Caco-2 (cell line): ENCODE measurements around the gene IDUA. TPM values are rescaled to one million over a fixed set of nuclear protein-coding genes. Genes with fewer than 3 reads are reported as not detected.

ENCODE experiments used
- BruUV-seq: library from RNA; stranded (reverse); fragments of 400-500 nt; replicated peaks from 2 replicates; lab custom pipeline; 2021; lab: Mats Ljungman, UMichigan
- CTCF ChIA-PET: fragments of 300-600 bp; sonication (Branson Sonifier 250); formaldehyde crosslinking; loops from one replicate; lab custom pipeline; 2022; ENCODE audit warnings: antibody characterized with exemption; lab: Charles Lee
- POLR2A ChIA-PET: fragments of 300-600 bp; sonication (Branson Sonifier 250); formaldehyde crosslinking; loops from one replicate; lab custom pipeline; 2022; ENCODE audit warnings: antibody characterized with exemption; lab: Charles Lee
- DNase-seq, 2 experiments: peaks; one replicate each; pipeline versions ENCODE4 v3.0.0 to v3.0.0-alpha.2; 2020 to 2022
- H3K27me3 ChIP-seq: replicated peaks from 2 replicates; pipeline ENCODE4 v1.6.0; 2011; ENCODE audit warnings: low read length; ENCODE audit not compliant: control insufficient read depth, insufficient read depth
- H3K36me3 ChIP-seq: 2 replicates; pipeline ENCODE4 v1.5.1; 2011; ENCODE audit warnings: low read length; ENCODE audit not compliant: control insufficient read depth, insufficient read depth
- H3K4me1 ChIP-seq: fragments of 250-450 bp; sonication (Bioruptor Pico); 2 replicates; pipeline ENCODE4 v1.5.1; 2020; ENCODE audit warnings: mild to moderate bottlenecking
- H3K4me3 ChIP-seq: 2 replicates; pipeline ENCODE4 v1.5.1; 2011; ENCODE audit warnings: low read depth, mild to moderate bottlenecking, control low read depth, low read length
- H3K9me3 ChIP-seq: fragments of 250-450 bp; sonication (Bioruptor Pico); 2 replicates; pipeline ENCODE4 v1.5.1; 2020; ENCODE audit warnings: mild to moderate bottlenecking, moderate library complexity
- H3K27ac Mint-ChIP-seq: one replicate; pipeline ENCODE4 v1.8.0; 2022; ENCODE audit warnings: mixed read lengths; ENCODE audit not compliant: unreplicated experiment
- H3K27me3 Mint-ChIP-seq: one replicate; pipeline ENCODE4 v1.8.0; 2022; ENCODE audit warnings: mixed read lengths; ENCODE audit not compliant: insufficient read depth, unreplicated experiment
- H3K36me3 Mint-ChIP-seq: one replicate; pipeline ENCODE4 v1.8.0; 2022; ENCODE audit warnings: mild to moderate bottlenecking, mixed read lengths; ENCODE audit not compliant: insufficient read depth, unreplicated experiment
- H3K4me1 Mint-ChIP-seq: one replicate; pipeline ENCODE4 v1.8.0; 2022; ENCODE audit warnings: low read depth, mixed read lengths; ENCODE audit not compliant: unreplicated experiment
- H3K4me3 Mint-ChIP-seq: one replicate; pipeline ENCODE4 v1.8.0; 2022; ENCODE audit warnings: mild to moderate bottlenecking, moderate library complexity, mixed read lengths; ENCODE audit not compliant: unreplicated experiment
- H3K9me3 Mint-ChIP-seq: one replicate; pipeline ENCODE4 v1.8.0; 2022; ENCODE audit warnings: mixed read lengths; ENCODE audit not compliant: unreplicated experiment
- CTCF ChIP-seq, 2 experiments: fragments of 200-600 bp in 1 of 2; IDR thresholded peaks; 1 replicate in 1 of 2; 2 replicates in 1 of 2; pipeline versions ENCODE4 v1.5.1 to v1.8.0; 2011 to 2022; ENCODE audit warnings: antibody characterized with exemption in 1 of 2, control low read depth in 1 of 2, inconsistent platforms in 1 of 2, low read depth in 1 of 2, low read length in 1 of 2, mild to moderate bottlenecking in 1 of 2, moderate library complexity in 1 of 2; ENCODE audit not compliant: insufficient read depth in 1 of 2, severe bottlenecking in 1 of 2, unreplicated experiment in 1 of 2
- intact Hi-C: fragments of 100-400 bp; cut with micrococcal nuclease; formaldehyde crosslinking; loops from one replicate; pipeline ENCODE4 v1.10.0; 2022; ENCODE audit not compliant: unreplicated experiment
- total RNA-seq: library from RNA; stranded (reverse); gene quantifications from 2 replicates; pipeline ENCODE4 v1.2.3, GENCODE V29; 2022

Gene IDUA
- total RNA-seq, 1 experiment from 2014 or later = 26.9 TPM

GRCh38 chr4:950136-951020 is 36.5 kb upstream of the IDUA start:
- Mint-ChIP-seq H3K36me3 (no peaks in the 10 kb centered on the region), H3K9me3 (no peaks in the 10 kb centered on the region), H3K4me1 (peaks cover 3% of the 10 kb centered on the region), H3K4me3 (no peak overlapping the region), H3K27me3 (no peaks in the 10 kb centered on the region), H3K27ac (no peak overlapping the region)
- ChIA-PET CTCF (no interaction called here), POLR2A (no interaction called here)
- no TSS peak for BruUV-seq
- Histone ChIP-seq H3K4me3 (no peak overlapping the region), H3K9me3 (no peaks in the 10 kb centered on the region), H3K27me3 (no peaks in the 10 kb centered on the region), H3K4me1 (no peaks in the 10 kb centered on the region), H3K36me3 (no peaks in the 10 kb centered on the region)
- peak in 1 of 2 experiments; percentile 29 for DNase-seq
- intact Hi-C loops = no loop called here
- no peak for TF ChIP-seq CTCF (IDR thresholded peaks at IDR 0.05; ENCODE audit: insufficient read depth in 1 of 2, low read depth in 1 of 2, low read length in 1 of 2, severe bottlenecking in 1 of 2, unreplicated experiment in 1 of 2)

- Histone ChIP-seq H3K9me3 (no peaks in the 10 kb centered on the region), H3K27me3 (no peaks in the 10 kb centered on the region), H3K4me3 (no peak overlapping the region), H3K4me1 (no peaks in the 10 kb centered on the region), H3K36me3 (no peaks in the 10 kb centered on the region)
- Mint-ChIP-seq H3K9me3 (no peaks in the 10 kb centered on the region), H3K4me3 (no peak overlapping the region), H3K4me1 (no peaks in the 10 kb centered on the region), H3K36me3 (no peaks in the 10 kb centered on the region), H3K27ac (no peak overlapping the region), H3K27me3 (no peaks in the 10 kb centered on the region)
- CTCF ChIA-PET = no interaction called here
- no peak for TF ChIP-seq CTCF (IDR thresholded peaks at IDR 0.05; ENCODE audit: insufficient read depth in 1 of 2, low read depth in 1 of 2, low read length in 1 of 2, severe bottlenecking in 1 of 2, unreplicated experiment in 1 of 2)
- DNase-seq = no peak
- intact Hi-C loops = no loop called here
- POLR2A ChIA-PET = no interaction called here
- no TSS peak for BruUV-seq
These were observed 35.7 kb upstream of the IDUA start for GRCh38 chr4:951186-951585.

- no TSS peak for BruUV-seq
- no peaks in the 10 kb centered on the region for H3K9me3 ChIP-seq
These were observed 35.0 kb upstream of the IDUA start for GRCh38 chr4:951594-952468.

More at GRCh38 chr4:951594-952468, 35.0 kb upstream of the IDUA start:
- Mint-ChIP-seq H3K27me3 (no peaks in the 10 kb centered on the region), H3K4me3 (no peak overlapping the region), H3K9me3 (no peaks in the 10 kb centered on the region), H3K36me3 (no peaks in the 10 kb centered on the region), H3K4me1 (no peaks in the 10 kb centered on the region), H3K27ac (no peak overlapping the region)
- no peaks in the 10 kb centered on the region for H3K36me3 ChIP-seq
- no peaks in the 10 kb centered on the region for H3K27me3 ChIP-seq
- DNase-seq = peak in 1 of 2 experiments; percentile 28
- H3K4me1 ChIP-seq = no peaks in the 10 kb centered on the region
- intact Hi-C loops = no loop called here
- H3K4me3 ChIP-seq = no peak overlapping the region
- POLR2A ChIA-PET = no interaction called here
- CTCF ChIA-PET = no interaction called here
- TF ChIP-seq CTCF (IDR thresholded peaks at IDR 0.05; ENCODE audit: insufficient read depth in 1 of 2, low read depth in 1 of 2, low read length in 1 of 2, severe bottlenecking in 1 of 2, unreplicated experiment in 1 of 2) = no peak
